Stimulated activated CD8-positive, alpha-beta memory T cell treated with anti-CD3 and anti-CD28 coated beads, Interleukin-15, amount 100 ng/mL, for 4 hours (primary cell): Measurements from ENCODE around the gene CXorf49B.

Experiments
- DNase-seq, 2 donors: peaks; one replicate each; pipeline ENCODE4 v3.0.0-alpha.2; 2020; ENCODE audit warnings: low read depth in 2 of 2

The CXorf49B gene

DNA sequence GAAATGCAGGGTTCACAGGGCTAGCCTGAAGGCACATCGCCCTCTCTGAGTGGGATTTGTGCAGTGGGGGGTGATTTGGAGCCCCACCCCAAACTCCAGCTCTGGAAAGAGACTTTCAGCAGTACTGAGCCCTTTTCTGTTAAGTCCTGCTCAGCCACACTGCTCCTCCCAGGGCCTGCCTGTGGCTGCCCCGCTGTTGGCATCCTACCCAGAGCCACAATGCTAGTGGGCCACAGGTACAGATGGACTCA, 52.7 kb downstream of the CXorf49B start:
- no peak for DNase-seq
